Measurements from ENCODE around the gene ARRB1.

ARRB1 gene

GRCh38 chr11:75268626-75269366 lies 82.7 kb downstream of the ARRB1 start:
- POLR2A ChIA-PET, result no interaction called here
- DNase-seq (ENCODE audit: extremely low spot score), result no peak
- no peak for TF ChIP-seq CTCF (IDR thresholded peaks at IDR 0.05; ENCODE audit: control extremely low read depth, extremely low read depth, low read depth, missing control alignments)
- CTCF ChIA-PET, result interaction anchor here (3.1 to 5.3 kb wide), 3 partner anchors 11 to 27 kb away, joined by 10 to 50 read pairs (median 17); no protein-coding TSS in a partner anchor

GRCh38 chr11:75267171-75267970 lies 84.1 kb downstream of the ARRB1 start:
- ChIA-PET POLR2A (no interaction called here), CTCF (interaction anchor here (3.1 to 3.9 kb wide), 2 partner anchors 18 to 25 kb away, joined by 10 to 17 read pairs; no protein-coding TSS in a partner anchor)
- no peak for TF ChIP-seq CTCF (IDR thresholded peaks at IDR 0.05; ENCODE audit: control extremely low read depth, extremely low read depth, low read depth, missing control alignments)
- DNase-seq (ENCODE audit: extremely low spot score), result no peak

GRCh38 chr11:75265851-75266531 lies 85.5 kb downstream of the ARRB1 start:
- DNase-seq (ENCODE audit: extremely low spot score), result no peak
- ChIA-PET CTCF (no interaction called here), POLR2A (no interaction called here)
- no peak for TF ChIP-seq CTCF (IDR thresholded peaks at IDR 0.05; ENCODE audit: control extremely low read depth, extremely low read depth, low read depth, missing control alignments)

GRCh38 chr11:75264971-75265370 lies 86.5 kb downstream of the ARRB1 start:
- no peak for TF ChIP-seq CTCF (IDR thresholded peaks at IDR 0.05; ENCODE audit: control extremely low read depth, extremely low read depth, low read depth, missing control alignments)
- CTCF ChIA-PET, result interaction anchor here (1.0 to 1.6 kb wide), 3 partner anchors 10 to 125 kb away, joined by 3 to 7 read pairs (median 4); no protein-coding TSS in a partner anchor
- no peak for DNase-seq (ENCODE audit: extremely low spot score)
- POLR2A ChIA-PET, result no interaction called here

- CTCF ChIA-PET, result interaction anchor here (1.0 to 3.1 kb wide), 4 partner anchors 9 to 124 kb away, joined by 3 to 9 read pairs (median 6); no protein-coding TSS in a partner anchor
- no peak for DNase-seq (ENCODE audit: extremely low spot score)
- no peak for TF ChIP-seq CTCF (IDR thresholded peaks at IDR 0.05; ENCODE audit: control extremely low read depth, extremely low read depth, low read depth, missing control alignments)
- POLR2A ChIA-PET, result no interaction called here
Measured at GRCh38 chr11:75264356-75264755, 87.1 kb downstream of the ARRB1 start.

GRCh38 chr11:75263944-75264349 lies 87.5 kb downstream of the ARRB1 start:
- CTCF ChIA-PET, result interaction anchor here (1.4 to 3.1 kb wide), 3 partner anchors 16 to 124 kb away, joined by 4 to 9 read pairs (median 7); no protein-coding TSS in a partner anchor
- POLR2A ChIA-PET, result no interaction called here
- no peak for TF ChIP-seq CTCF (IDR thresholded peaks at IDR 0.05; ENCODE audit: control extremely low read depth, extremely low read depth, low read depth, missing control alignments)
- no peak for DNase-seq (ENCODE audit: extremely low spot score)
